ENCODE data around the gene PPM1J.
"Not testable (repeated sequence)": the region's sequence is repeated elsewhere in the genome, so short reads cannot be mapped to it uniquely, and the experiment has no call there.

DNA sequence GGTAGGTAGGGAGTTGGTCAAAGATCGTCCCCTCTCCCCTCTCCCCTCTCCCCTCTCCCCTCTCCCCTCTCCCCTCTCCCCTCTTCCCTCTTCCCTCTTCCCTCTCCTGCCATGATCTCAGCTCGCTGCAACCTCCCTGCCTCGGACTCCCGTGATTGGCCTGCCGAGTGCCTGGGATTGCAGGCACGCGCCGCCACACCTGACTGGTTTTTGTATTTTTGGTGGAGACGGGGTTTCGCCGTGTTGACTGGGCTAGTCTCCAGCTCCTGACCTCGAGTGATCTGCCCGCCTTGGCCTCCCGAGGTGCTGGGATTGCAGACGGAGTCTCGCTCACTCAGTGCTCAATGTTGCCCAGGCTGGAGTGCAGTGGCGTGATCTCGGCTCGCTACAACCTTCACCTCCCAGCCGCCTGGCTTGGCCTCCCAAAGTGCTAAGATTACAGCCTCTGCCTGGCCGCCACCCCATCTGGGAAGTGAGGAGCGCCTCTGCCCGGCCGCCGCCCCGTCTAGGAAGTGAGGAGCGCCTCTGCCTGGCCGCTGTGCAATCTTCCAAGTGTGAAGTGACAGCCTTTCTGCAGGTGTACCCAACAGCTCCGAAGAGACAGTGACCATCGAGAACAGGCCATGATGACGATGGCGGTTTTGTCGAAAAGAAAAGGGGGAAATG is 13.3 kb upstream of the PPM1J start:
- TF ChIP-seq POLR2AphosphoS5, POLR2A (IDR thresholded peaks at IDR 0.05): not testable (repeated sequence)

All from spleen (tissue), 3 donors.